Measurements from ENCODE around the gene TENM4. TPM values are rescaled to one million over a fixed set of nuclear protein-coding genes. Genes with fewer than 3 reads are reported as not detected.

The TENM4 gene
- total RNA-seq, 2 experiments from 2014 or later: not detected

DNA sequence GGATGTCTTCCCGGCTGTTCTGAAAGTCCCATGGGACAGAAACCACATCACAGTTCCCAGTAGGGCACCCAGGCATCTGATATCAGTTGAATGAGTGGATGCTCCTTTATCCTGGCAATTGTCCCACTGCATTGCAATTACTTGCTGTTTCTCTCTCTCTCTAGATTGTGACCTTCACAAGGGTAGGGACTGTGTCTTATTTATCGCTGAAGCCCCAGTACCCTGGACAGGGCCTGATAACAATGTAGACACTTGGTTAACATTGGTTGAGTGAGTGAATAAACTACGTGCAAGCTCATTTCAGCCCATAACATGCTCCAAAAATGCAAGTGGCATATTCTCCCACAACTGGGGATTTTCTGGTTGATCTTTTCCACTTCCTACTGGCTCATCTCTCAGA is 672.5 kb downstream of the TENM4 start:
- CTCF ChIA-PET: no interaction called here
- no peak overlapping the region for H3K4me3 Mint-ChIP-seq
- DNase-seq: no peak
- no peak for ATAC-seq
- POLR2A ChIA-PET: interaction anchor here (0.5 kb wide), 1 partner anchor 28 kb away, joined by 3 read pairs; no protein-coding TSS in a partner anchor
- no peaks in the 10 kb centered on the region for H3K36me3 Mint-ChIP-seq (ENCODE audit: low read depth)
- H3K9me3 Mint-ChIP-seq (ENCODE audit: insufficient read depth): no peaks in the 10 kb centered on the region
- no peak overlapping the region for H3K27ac Mint-ChIP-seq
- no peaks in the 10 kb centered on the region for H3K4me1 Mint-ChIP-seq (ENCODE audit: low read depth)
- peaks cover 2% of the 10 kb centered on the region for H3K27me3 Mint-ChIP-seq (ENCODE audit: low read depth)

DNA sequence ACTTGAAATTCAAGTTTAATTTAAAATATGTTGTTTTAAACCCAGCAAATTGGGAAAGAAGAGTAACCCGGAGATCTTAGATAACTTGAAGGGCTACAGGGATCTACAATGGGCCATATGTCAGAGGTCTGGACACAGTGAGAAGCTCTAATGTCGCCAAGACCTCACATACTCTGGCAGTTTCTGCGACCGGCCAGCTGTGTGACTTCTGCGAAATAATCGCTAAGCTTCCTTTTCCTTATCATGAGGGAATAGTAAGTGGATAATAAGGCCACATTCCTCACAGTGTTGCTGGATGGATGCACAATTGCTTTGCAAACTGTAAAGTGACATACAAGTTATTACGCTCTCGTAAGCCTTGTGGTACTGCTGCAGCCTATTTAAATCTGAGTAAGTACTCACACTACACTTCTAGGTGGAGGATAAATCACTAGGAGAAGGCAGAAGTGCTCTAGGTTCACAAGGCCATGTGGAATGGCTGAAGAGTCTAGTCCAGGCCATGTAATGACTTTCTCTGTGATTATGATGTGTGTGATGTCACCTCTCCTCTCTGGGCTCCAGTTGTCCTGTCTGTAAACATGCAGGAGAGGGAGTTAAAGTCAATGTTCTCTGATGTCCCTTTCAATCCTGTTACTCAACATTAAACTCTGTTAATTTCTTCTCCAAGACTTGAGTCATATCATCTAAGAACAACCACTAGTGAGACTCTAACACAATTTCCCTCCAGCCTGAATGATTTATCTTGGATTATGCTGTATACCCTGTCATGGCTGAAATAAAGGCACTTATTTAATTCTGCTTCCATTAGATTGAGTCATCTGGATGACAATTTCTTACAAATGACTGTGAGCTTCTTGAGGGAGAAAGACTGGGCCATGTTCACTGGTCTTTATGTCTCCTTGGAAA is 673.5 kb downstream of the TENM4 start:
- H3K27me3 Mint-ChIP-seq (ENCODE audit: low read depth): peaks cover 2% of the 10 kb centered on the region
- H3K9me3 Mint-ChIP-seq (ENCODE audit: insufficient read depth): no peaks in the 10 kb centered on the region
- no peaks in the 10 kb centered on the region for H3K4me1 Mint-ChIP-seq (ENCODE audit: low read depth)
- CTCF ChIA-PET: no interaction called here
- H3K4me3 Mint-ChIP-seq: no peak overlapping the region
- ATAC-seq (no peak), DNase-seq (no peak)
- POLR2A ChIA-PET: no interaction called here
- no peaks in the 10 kb centered on the region for H3K36me3 Mint-ChIP-seq (ENCODE audit: low read depth)
- no peak overlapping the region for H3K27ac Mint-ChIP-seq

DNA sequence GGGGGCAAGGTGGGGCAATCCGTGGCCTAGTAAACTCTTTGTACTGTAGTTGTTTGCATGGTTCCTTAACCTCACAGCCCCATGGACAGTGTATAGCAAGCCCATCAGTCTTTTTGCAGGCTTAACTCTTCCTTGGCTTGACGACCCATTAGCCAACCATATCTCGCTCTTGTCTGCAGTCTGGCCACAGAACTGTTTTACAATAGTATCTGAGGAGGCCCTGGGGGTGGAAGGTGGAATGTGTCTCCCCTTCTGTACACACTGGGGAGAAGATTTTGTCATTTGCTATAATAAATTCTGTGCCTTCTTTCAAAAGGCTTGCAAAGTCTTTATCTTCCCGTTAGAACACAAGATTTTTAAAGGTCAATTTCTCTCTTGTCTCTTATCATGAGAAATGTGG is 675.9 kb downstream of the TENM4 start:
- Mint-ChIP-seq H3K27ac (no peak overlapping the region), H3K4me3 (no peak overlapping the region), H3K27me3 (ENCODE audit: low read depth) (peaks cover 2% of the 10 kb centered on the region), H3K36me3 (ENCODE audit: low read depth) (no peaks in the 10 kb centered on the region), H3K4me1 (ENCODE audit: low read depth) (no peaks in the 10 kb centered on the region), H3K9me3 (ENCODE audit: insufficient read depth) (no peaks in the 10 kb centered on the region)
- no peak for DNase-seq
- POLR2A ChIA-PET: no interaction called here
- CTCF ChIA-PET: no interaction called here
- ATAC-seq: no peak

DNA sequence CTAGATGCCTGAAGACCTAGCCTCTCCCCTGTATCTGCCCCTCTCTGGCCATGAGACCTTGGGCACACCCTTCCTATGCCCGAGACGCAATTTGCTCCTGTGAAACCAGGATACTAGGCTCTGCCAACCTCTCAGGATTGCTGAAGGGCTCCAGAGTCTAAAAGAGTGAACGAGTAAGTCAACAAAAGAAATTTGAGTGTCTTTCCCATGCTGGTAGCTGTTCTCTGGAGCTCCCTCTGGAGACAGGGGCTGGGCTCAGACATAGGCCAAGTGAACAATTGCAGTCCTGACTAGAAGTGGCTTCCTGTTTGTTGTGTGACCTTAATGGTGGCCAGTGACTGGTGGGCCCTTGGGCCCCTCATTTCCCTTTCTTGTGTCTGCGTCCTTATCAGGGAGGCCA is 677.2 kb downstream of the TENM4 start:
- no peaks in the 10 kb centered on the region for H3K36me3 Mint-ChIP-seq (ENCODE audit: low read depth)

DNA sequence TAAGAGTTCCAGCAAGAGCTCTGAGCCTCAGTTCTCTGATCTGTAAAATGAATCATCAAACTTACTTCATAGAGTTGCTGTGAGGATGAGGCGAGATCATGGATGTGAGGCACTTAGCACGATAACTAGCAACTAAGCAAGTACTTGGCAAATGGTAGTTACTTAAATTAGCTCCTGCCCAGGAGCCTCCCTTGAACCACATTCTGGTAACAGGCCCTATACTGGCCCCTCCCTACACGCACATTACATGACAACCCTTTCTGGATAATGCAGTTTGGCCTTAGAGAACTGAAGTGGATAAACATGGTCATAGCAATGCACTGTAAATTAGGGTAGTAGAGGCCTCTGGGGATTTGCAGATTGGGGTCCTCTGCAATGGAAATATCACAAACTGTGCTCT is 678.7 kb downstream of the TENM4 start:
- Mint-ChIP-seq H3K27me3 (ENCODE audit: low read depth) (peaks cover 6% of the 10 kb centered on the region), H3K9me3 (ENCODE audit: insufficient read depth) (no peaks in the 10 kb centered on the region), H3K4me3 (no peak overlapping the region), H3K36me3 (ENCODE audit: low read depth) (no peaks in the 10 kb centered on the region), H3K27ac (no peak overlapping the region), H3K4me1 (ENCODE audit: low read depth) (no peaks in the 10 kb centered on the region)
- ChIA-PET POLR2A (no interaction called here), CTCF (no interaction called here)
- ATAC-seq (no peak), DNase-seq (no peak)

More for the DNA sequence above, 677.2 kb downstream of the TENM4 start:
- DNase-seq: no peak
- H3K9me3 Mint-ChIP-seq (ENCODE audit: insufficient read depth): no peaks in the 10 kb centered on the region
- ChIA-PET POLR2A (no interaction called here), CTCF (no interaction called here)
- H3K4me3 Mint-ChIP-seq: no peak overlapping the region
- H3K4me1 Mint-ChIP-seq (ENCODE audit: low read depth): no peaks in the 10 kb centered on the region
- peaks cover 6% of the 10 kb centered on the region for H3K27me3 Mint-ChIP-seq (ENCODE audit: low read depth)
- no peak overlapping the region for H3K27ac Mint-ChIP-seq
- no peak for ATAC-seq

DNA sequence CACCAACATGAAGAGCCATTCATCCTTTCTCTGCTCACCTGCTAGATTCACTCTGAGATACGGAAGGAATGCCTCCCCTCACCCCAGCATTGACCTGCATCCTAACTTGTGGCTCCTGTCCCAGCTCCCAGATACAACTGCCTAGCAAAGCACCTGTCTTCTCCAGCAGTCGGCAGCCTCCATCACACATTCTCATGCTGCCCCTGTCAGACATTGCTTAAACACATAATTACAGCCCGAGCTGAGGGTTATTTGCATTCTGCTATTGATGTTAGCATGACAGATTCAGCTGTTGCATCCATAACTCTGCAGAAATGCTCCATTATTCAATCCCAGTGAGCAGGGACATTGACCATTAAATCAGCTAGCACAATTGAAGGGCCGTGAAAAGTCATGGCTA is 681.8 kb downstream of the TENM4 start:
- POLR2A ChIA-PET: no interaction called here
- H3K27me3 Mint-ChIP-seq (ENCODE audit: low read depth): peaks cover 3% of the 10 kb centered on the region
- DNase-seq (no peak), ATAC-seq (no peak)
- CTCF ChIA-PET: interaction anchor here (1.0 kb wide), 1 partner anchor 114 kb away, joined by 3 read pairs; no protein-coding TSS in a partner anchor
- no peaks in the 10 kb centered on the region for H3K9me3 Mint-ChIP-seq (ENCODE audit: insufficient read depth)
- H3K4me1 Mint-ChIP-seq (ENCODE audit: low read depth): no peaks in the 10 kb centered on the region
- H3K4me3 Mint-ChIP-seq: no peak overlapping the region
- no peak overlapping the region for H3K27ac Mint-ChIP-seq
- no peaks in the 10 kb centered on the region for H3K36me3 Mint-ChIP-seq (ENCODE audit: low read depth)

DNA sequence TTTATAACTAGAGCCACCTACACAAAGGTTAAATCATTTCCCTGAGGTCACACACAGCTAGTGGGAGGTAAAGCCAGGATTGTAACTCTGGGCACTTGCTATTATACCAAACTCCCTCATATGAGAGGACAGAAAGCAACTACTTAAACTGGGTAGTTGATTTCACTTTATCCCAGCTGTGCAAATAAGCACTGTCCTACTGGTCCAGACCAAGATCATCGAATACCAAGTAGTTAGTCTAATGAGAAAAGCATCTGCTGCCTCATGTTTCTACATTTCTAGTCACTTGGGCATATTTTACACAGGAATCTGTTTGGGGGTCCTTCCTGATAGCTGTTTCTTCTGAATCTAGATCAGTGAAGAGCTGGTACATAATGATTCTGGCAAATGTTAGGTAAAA is 687.5 kb downstream of the TENM4 start:
- ChIA-PET POLR2A (no interaction called here), CTCF (no interaction called here)
- H3K36me3 Mint-ChIP-seq (ENCODE audit: low read depth): no peaks in the 10 kb centered on the region
- no peak for ATAC-seq
- no peak overlapping the region for H3K27ac Mint-ChIP-seq
- H3K27me3 Mint-ChIP-seq (ENCODE audit: low read depth): no peaks in the 10 kb centered on the region
- no peaks in the 10 kb centered on the region for H3K4me1 Mint-ChIP-seq (ENCODE audit: low read depth)
- no peaks in the 10 kb centered on the region for H3K9me3 Mint-ChIP-seq (ENCODE audit: insufficient read depth)
- H3K4me3 Mint-ChIP-seq: no peak overlapping the region
- no peak for DNase-seq

DNA sequence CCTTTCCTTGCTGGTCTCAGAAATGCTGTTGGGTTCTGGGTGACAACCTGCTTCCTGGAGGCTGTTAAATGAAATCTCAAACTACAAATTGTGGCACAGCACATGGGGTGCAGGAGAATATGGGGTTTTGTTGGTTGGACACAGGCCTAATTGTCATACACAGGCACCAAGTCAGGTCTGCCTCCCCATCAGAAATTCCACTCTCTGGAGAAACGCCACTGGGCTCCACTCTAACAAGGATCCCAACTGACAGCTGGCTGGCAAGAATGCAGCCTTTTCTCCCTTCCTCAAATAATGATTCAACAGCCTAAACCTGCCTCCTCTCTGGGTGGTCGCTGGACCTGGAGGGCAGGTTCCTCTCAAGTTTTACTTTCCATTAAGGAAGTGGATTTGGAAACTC is 688.3 kb downstream of the TENM4 start:
- H3K36me3 Mint-ChIP-seq (ENCODE audit: low read depth): no peaks in the 10 kb centered on the region
- H3K4me1 Mint-ChIP-seq (ENCODE audit: low read depth): no peaks in the 10 kb centered on the region
- no peaks in the 10 kb centered on the region for H3K9me3 Mint-ChIP-seq (ENCODE audit: insufficient read depth)
- DNase-seq (no peak), ATAC-seq (no peak)
- ChIA-PET POLR2A (no interaction called here), CTCF (no interaction called here)
- no peaks in the 10 kb centered on the region for H3K27me3 Mint-ChIP-seq (ENCODE audit: low read depth)
- no peak overlapping the region for H3K4me3 Mint-ChIP-seq
- no peak overlapping the region for H3K27ac Mint-ChIP-seq

DNA sequence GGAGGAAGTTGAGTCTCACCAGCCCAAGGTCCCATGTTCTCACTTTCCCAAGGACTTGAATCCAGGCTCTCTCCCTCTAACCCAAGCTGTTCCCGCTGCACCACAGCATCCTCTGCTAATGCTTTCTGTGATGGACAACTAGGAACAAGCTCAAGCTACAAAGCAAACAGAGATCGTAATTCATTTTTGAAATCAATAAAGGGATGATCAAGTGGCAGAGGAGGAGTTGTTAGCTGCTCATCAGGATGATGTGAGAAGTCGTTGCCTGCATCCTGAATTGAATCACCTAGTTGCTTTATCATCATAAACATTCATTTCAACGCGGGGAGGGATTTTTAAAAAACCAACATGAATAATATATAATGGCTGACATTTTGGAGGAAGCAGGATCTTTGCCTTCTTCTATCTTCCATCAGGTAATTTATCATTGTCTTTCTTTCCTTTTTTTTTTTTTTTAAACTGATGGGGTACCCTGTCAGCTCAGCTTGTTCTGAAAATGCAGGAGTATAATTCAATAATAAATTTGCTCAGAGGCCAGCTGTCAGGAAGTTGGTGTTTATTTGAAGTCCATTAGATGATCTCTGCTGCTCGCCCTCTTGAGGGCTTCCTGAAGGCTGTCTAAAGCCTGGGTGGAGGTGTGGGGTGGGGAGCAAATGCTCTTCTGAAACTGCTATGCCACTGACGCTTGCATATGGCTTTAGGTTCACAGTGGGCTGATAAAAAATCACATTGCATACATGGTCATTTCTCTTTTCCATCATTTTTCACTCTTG is 691.7 kb downstream of the TENM4 start:
- CTCF ChIA-PET: interaction anchor here (1.5 kb wide), 1 partner anchor 34 kb away, joined by 4 read pairs; no protein-coding TSS in a partner anchor
- DNase-seq: no peak
- H3K9me3 Mint-ChIP-seq (ENCODE audit: insufficient read depth): no peaks in the 10 kb centered on the region

DNA sequence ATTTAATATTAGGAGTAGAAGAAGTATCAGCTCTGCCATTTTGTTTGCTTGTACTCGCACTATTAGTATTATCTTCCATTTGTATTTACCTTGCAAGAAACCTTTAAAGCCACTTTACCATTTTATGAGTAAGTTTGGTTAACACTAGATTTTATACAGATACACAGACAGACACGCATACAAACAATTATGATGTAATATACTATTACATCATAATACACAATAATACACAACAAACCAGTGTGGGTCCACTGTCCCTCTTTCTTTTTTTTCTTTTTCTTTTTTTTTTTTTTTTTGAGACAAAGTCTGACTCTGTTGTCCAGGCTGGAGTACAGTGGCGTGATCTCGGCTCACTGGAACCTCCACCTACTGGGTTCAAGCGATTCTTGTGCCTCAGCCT is 695.9 kb downstream of the TENM4 start:
- no peaks in the 10 kb centered on the region for H3K4me1 Mint-ChIP-seq (ENCODE audit: low read depth)
- ChIA-PET POLR2A (no interaction called here), CTCF (no interaction called here)
- ATAC-seq (no peak), DNase-seq (no peak)
- no peaks in the 10 kb centered on the region for H3K9me3 Mint-ChIP-seq (ENCODE audit: insufficient read depth)
- no peak overlapping the region for H3K27ac Mint-ChIP-seq
- H3K36me3 Mint-ChIP-seq (ENCODE audit: low read depth): no peaks in the 10 kb centered on the region
- no peak overlapping the region for H3K4me3 Mint-ChIP-seq
- H3K27me3 Mint-ChIP-seq (ENCODE audit: low read depth): peaks cover 4% of the 10 kb centered on the region

More for the DNA sequence above, 691.7 kb downstream of the TENM4 start:
- Mint-ChIP-seq H3K4me3 (no peak overlapping the region), H3K36me3 (ENCODE audit: low read depth) (no peaks in the 10 kb centered on the region), H3K4me1 (ENCODE audit: low read depth) (no peaks in the 10 kb centered on the region), H3K27me3 (ENCODE audit: low read depth) (peaks cover 1% of the 10 kb centered on the region), H3K27ac (no peak overlapping the region)
- no peak for ATAC-seq
- POLR2A ChIA-PET: no interaction called here

DNA sequence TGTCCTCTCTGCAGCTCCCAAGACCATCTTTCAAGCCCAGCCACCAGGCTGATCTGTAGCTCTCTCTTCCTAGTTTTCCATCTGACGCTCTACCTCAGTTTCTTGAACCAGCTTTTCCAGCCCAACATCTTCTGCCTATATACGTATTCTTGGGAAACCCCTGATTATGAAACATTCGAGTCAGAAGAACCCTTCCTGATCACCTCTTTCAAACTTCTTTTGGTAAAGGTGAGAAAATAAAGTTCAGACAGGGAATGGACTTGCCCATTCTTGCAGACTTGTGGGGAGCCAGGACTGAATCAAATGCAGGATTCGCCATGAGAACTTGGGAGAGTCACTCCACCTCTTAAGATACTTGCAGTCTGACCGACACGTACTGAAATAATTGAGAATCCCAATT is 696.6 kb downstream of the TENM4 start:
- H3K9me3 Mint-ChIP-seq (ENCODE audit: insufficient read depth): no peaks in the 10 kb centered on the region

DNA sequence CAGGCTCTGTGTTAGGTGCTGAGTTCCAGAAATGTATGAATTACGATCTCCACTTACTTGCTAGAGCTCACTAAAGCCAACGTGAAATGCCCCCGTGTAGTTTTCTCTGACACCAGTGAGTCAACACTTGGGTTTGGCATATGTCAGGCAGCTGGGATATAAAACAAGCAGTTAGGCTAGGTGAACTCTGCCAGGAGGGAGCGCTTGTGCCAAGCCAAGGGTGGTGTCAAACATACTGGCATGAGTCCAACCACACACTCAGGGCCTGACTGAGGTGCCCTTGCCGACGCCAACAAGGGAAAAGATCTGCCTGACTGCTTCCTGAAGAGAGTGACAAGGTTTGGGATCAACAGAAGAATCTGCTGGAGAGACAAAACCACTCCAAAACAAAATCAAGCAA is 698.4 kb downstream of the TENM4 start:
- DNase-seq (no peak), ATAC-seq (no peak)
- Mint-ChIP-seq H3K27ac (no peak overlapping the region), H3K9me3 (ENCODE audit: insufficient read depth) (no peaks in the 10 kb centered on the region), H3K27me3 (ENCODE audit: low read depth) (peaks cover 4% of the 10 kb centered on the region), H3K4me3 (no peak overlapping the region), H3K36me3 (ENCODE audit: low read depth) (no peaks in the 10 kb centered on the region), H3K4me1 (ENCODE audit: low read depth) (no peaks in the 10 kb centered on the region)
- POLR2A ChIA-PET: no interaction called here
- CTCF ChIA-PET: no interaction called here

More for the DNA sequence above, 696.6 kb downstream of the TENM4 start:
- Mint-ChIP-seq H3K36me3 (ENCODE audit: low read depth) (no peaks in the 10 kb centered on the region), H3K27ac (no peak overlapping the region), H3K27me3 (ENCODE audit: low read depth) (peaks cover 4% of the 10 kb centered on the region), H3K4me1 (ENCODE audit: low read depth) (no peaks in the 10 kb centered on the region), H3K4me3 (no peak overlapping the region)
- POLR2A ChIA-PET: no interaction called here
- DNase-seq: no peak
- CTCF ChIA-PET: interaction anchor here (1.7 kb wide), 1 partner anchor 29 kb away, joined by 4 read pairs; no protein-coding TSS in a partner anchor
- ATAC-seq: no peak

Data from activated CD8-positive, alpha-beta T cell treated with anti-CD3 and anti-CD28 coated beads, Interleukin-2, amount 10 ng/mL, durations not matched to agents 7 days and 5 days (primary cell).